Testis (tissue), 3 donors: ENCODE measurements around the gene CDC27. TPM values are rescaled to one million over a fixed set of nuclear protein-coding genes. Genes with fewer than 3 reads are reported as not detected.
"Not testable (repeated sequence)": the region's sequence is repeated elsewhere in the genome, so short reads cannot be mapped to it uniquely, and the experiment has no call there.

ENCODE experiments used
- DNase-seq: peaks from one replicate; pipeline ENCODE4 v3.0.0-alpha.2; 2019
- H3K27ac ChIP-seq, 2 donors: fragments of 200-600 bp; sonication (generic); one replicate each; pipeline ENCODE4 v1.5.1; 2019
- H3K27me3 ChIP-seq: fragments of 200-600 bp; sonication (generic); one replicate; pipeline ENCODE4 v1.5.1; 2019
- H3K36me3 ChIP-seq: fragments of 200-600 bp; sonication (generic); one replicate; pipeline ENCODE4 v1.5.1; 2017; ENCODE audit warnings: low read depth; ENCODE audit errors: missing control alignments
- H3K4me1 ChIP-seq: fragments of 200-600 bp; sonication (generic); one replicate; pipeline ENCODE4 v1.5.1; 2019
- H3K4me3 ChIP-seq, 2 donors: fragments of 200-600 bp; sonication (generic); one replicate each; pipeline ENCODE4 v1.5.1; 2017 to 2019
- H3K9me3 ChIP-seq: fragments of 200-600 bp; sonication (generic); one replicate; pipeline ENCODE4 v1.5.1; 2017
- CTCF ChIP-seq, 3 experiments: fragments of 450-650 bp in 2 of 3; fragments of 200-600 bp in 1 of 3; sonication (generic) in 1 of 3; IDR thresholded peaks; one replicate each; pipeline ENCODE4 v1.5.1; 2016 to 2019; ENCODE audit warnings: antibody characterized with exemption in 3 of 3, mild to moderate bottlenecking in 2 of 3, moderate library complexity in 1 of 3
- POLR2A ChIP-seq: fragments of 450-650 bp; IDR thresholded peaks from one replicate; pipeline ENCODE4 v1.6.1; 2017; ENCODE audit warnings: antibody characterized with exemption, mild to moderate bottlenecking, moderate library complexity
- WGBS, 2 donors: methylation state at CpG; one replicate each; pipeline ENCODE4 v1.1.5; 2018; 5-methylcytosine and 5-hydroxymethylcytosine counted together
- intact Hi-C: fragments of 100-400 bp; cut with DNase I; formaldehyde crosslinking; loops from one replicate; pipeline ENCODE4 v1.15.1; 2023; ENCODE audit warnings: low total_unique reads
- polyA plus RNA-seq: library from polyadenylated mRNA; stranded (reverse); fragments of 350-450 nt; fragmentation: Illumina TruSeq; extraction: RNeasy Lipid Tissue Mini Kit (QIAGEN cat#74804); gene quantifications from one replicate; pipeline ENCODE4 v1.2.3, GENCODE V29; 2014; ENCODE audit warnings: low read depth, low replicate concordance; ENCODE audit not compliant: insufficient read depth
- total RNA-seq, 2 donors: library from RNA; depleted of rRNA; stranded (reverse); fragments of >200 nt; gene quantifications; one replicate each; pipeline ENCODE4 v1.2.3, GENCODE V29; 2016

CDC27 gene
- total and polyA plus RNA-seq, 3 donors from 2014 or later, result 74.6 to 99.8 (median 85.8) TPM

DNA sequence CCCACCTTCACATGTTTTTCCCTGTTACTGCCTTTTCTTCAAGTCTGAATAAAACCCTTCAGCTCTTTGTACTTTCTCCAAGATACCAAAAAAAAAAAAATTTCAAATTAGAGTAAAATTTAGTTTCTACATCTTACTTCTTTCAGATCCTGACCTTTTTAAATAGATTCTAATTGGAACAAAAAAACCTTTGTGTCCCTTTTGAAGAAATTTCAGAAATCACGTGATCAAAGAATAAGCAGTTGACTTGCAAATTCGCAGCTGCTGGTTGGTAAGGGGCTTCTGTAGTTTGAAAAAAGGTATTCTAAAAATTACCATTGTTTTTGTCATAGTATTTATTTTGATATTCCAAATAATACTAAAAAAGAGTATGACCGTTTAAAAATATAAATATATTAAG is 71.7 kb downstream of the CDC27 start:
- Histone ChIP-seq H3K9me3 (no peaks in the 10 kb centered on the region), H3K27ac (no peak overlapping the region), H3K36me3 (no peaks in the 10 kb centered on the region), H3K27me3 (no peaks in the 10 kb centered on the region), H3K4me1 (no peaks in the 10 kb centered on the region), H3K4me3 (no peak overlapping the region)
- intact Hi-C loops, result no loop called here
- WGBS, 2 donors, result 67 to 73% methylated on average over 3 of the region's 3 CpGs
- no peak for DNase-seq
- TF ChIP-seq CTCF (IDR thresholded peaks at IDR 0.05) (no peak), POLR2A (no peak)

- 71 to 73% methylated on average over 7 of the region's 7 CpGs for WGBS, 2 donors
- H3K27ac ChIP-seq, result no peak overlapping the region
- intact Hi-C loops, result no loop called here
- no peaks in the 10 kb centered on the region for H3K4me1 ChIP-seq
- no peaks in the 10 kb centered on the region for H3K36me3 ChIP-seq
- no peak overlapping the region for H3K4me3 ChIP-seq
- H3K27me3 ChIP-seq, result no peaks in the 10 kb centered on the region
- no peaks in the 10 kb centered on the region for H3K9me3 ChIP-seq
- no peak for DNase-seq
- TF ChIP-seq CTCF (IDR thresholded peaks at IDR 0.05) (no peak), POLR2A (no peak)
Observed at GRCh38 chr17:47106130-47106529, 83.0 kb downstream of the CDC27 start.

- intact Hi-C loops, H3K36me3 ChIP-seq, H3K4me1 ChIP-seq, DNase-seq, H3K9me3 ChIP-seq, H3K4me3 ChIP-seq, H3K27ac ChIP-seq, H3K27me3 ChIP-seq: not testable (repeated sequence)
- WGBS, 2 donors, result 50 to 52% methylated on average over 1 of the region's 1 CpG
Observed at GRCh38 chr17:47105246-47105645, 83.8 kb downstream of the CDC27 start.

DNA sequence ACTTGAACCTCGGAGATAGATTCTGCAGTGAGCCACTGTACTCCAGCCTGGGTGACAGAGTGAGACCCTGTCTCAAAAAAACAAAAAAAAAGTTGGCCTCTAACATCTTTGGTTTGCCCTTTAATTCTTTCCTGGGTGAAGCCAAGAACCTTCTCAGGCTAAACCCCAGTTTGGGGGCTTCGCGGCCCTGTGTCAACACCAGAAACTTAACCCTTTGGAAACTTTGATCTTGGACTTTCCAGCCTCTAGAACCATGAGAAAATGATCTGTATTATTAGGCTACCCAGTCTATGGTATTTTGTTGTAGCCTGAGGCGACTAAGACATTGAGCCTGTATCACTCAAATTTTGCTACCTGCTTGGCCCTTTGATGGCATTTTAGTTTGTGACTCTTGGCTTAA is 86.2 kb downstream of the CDC27 start:
- 93 to 95% methylated on average over 4 of the region's 4 CpGs for WGBS, 2 donors
- Histone ChIP-seq H3K9me3 (no peaks in the 10 kb centered on the region), H3K4me1 (peaks cover 13% of the 10 kb centered on the region), H3K27ac (no peak overlapping the region), H3K36me3 (no peaks in the 10 kb centered on the region), H3K4me3 (no peak overlapping the region), H3K27me3 (no peaks in the 10 kb centered on the region)
- TF ChIP-seq CTCF (IDR thresholded peaks at IDR 0.05), result no peak
- no peak for TF ChIP-seq POLR2A
- DNase-seq, result no peak
- intact Hi-C loops, result no loop called here

- H3K27me3 ChIP-seq, result no peaks in the 10 kb centered on the region
- H3K36me3 ChIP-seq, result no peaks in the 10 kb centered on the region
- 0 to 1% methylated on average over 17 to 40 of the region's 42 CpGs for WGBS, 2 donors
- no peaks in the 10 kb centered on the region for H3K9me3 ChIP-seq
- peak; percentile 46 for TF ChIP-seq POLR2A
- peak in 1 of 3 experiments; percentile 4 for TF ChIP-seq CTCF (IDR thresholded peaks at IDR 0.05)
- H3K27ac ChIP-seq, result peak overlapping the region; percentile 76 to 80
- intact Hi-C loops, result no loop called here
- peak overlapping the region; percentile 94 to 99 for H3K4me3 ChIP-seq
- DNase-seq, result peak; percentile 95
- peaks cover 15% of the 10 kb centered on the region for H3K4me1 ChIP-seq
Observed at GRCh38 chr17:47099987-47100711, 88.9 kb downstream of the CDC27 start.
